NCI-H2196 treated with DMSO at 0.1 percent for 48 hours (cell line): ENCODE results near the gene GLMP.
A peak's percentile ranks its signal among the peaks of the same experiment; 100 is the strongest.
"Not testable (repeated sequence)": the region's sequence is repeated elsewhere in the genome, so short reads cannot be mapped to it uniquely, and the experiment has no call there.

Experiments used
- DNase-seq: peaks from one replicate; lab custom pipeline; 2025; ENCODE audit not compliant: unreplicated experiment; lab: John Stamatoyannopoulos, UW

Gene GLMP, protein sequence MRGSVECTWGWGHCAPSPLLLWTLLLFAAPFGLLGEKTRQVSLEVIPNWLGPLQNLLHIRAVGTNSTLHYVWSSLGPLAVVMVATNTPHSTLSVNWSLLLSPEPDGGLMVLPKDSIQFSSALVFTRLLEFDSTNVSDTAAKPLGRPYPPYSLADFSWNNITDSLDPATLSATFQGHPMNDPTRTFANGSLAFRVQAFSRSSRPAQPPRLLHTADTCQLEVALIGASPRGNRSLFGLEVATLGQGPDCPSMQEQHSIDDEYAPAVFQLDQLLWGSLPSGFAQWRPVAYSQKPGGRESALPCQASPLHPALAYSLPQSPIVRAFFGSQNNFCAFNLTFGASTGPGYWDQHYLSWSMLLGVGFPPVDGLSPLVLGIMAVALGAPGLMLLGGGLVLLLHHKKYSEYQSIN

GRCh38 chr1:156295391-156295947 lies at the start of gene GLMP:
GLMP (minus strand) TSS chr1:156295679; CDS start chr1:156295645, 34 bp downstream.
- DNase-seq = peak; percentile 11

DNA sequence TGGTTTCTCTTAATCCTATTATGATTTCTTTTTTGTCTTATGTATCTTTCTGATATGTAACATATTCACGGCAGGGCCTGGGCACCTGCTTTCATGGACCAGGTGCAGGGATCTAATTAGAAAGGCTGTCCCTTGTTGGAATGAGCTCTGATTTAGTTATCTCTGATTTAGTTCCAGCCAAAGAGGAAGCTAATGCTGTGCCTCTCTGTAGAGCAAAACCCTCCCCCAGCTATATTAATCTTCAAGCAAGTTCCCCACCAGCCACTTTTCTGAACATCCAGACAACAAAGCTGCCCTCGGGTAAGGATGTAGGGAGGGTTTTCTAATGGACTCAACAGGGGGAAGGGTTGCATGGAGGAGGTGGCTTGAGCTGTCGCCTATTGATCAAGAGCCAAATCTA lies 48.9 kb upstream of the GLMP start:
- no peak for DNase-seq

DNA sequence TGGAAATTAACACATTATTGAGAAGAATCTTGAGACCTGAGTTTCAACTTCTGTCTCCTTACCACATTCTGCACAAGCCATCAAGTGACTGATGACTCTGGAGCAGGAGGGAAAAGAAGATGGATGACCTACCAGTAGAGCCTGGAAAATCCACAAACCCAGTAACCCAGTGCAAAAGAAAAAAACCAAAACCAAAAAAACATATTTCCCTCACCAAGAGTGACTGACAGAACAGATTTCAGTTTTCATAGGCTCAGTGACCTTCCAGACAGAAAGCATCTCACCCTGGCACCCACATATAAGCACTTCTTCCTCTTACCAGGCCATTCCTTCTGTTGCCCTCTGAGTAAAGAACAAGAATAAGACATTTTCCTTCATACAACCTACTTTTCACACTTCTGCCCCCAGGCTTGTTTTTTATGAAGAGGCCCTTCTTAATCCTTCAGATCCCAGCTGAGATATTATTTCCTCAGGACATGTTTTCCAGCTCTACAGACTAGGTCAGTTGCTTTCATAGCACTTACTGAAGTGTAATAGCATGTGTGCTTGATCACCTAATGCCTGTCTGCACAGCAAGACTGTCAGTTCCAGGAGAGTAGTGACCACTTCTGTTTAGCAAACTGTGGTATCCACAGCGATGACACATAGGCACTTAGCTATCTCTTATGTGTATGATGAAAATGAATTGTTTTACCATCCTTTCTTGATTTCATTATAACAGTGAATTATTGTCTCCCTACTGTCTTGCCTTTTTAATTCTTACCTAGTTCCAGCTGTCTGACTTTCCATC lies 46.9 kb upstream of the GLMP start:
- DNase-seq = no peak

- peak; percentile 99 for DNase-seq
These were observed 42.9 kb upstream of the GLMP start, which contains the start of the genes CCT3 and TSACC for GRCh38 chr1:156338180-156338976. CCT3 (minus strand) TSS chr1:156338292; CDS start chr1:156338184, 108 bp downstream. TSACC (plus strand) TSS chr1:156338526; CDS start chr1:156339758, 1,232 bp downstream.

- DNase-seq = no peak
These were observed 42.4 kb upstream of the GLMP start for GRCh38 chr1:156337888-156338179.

DNA sequence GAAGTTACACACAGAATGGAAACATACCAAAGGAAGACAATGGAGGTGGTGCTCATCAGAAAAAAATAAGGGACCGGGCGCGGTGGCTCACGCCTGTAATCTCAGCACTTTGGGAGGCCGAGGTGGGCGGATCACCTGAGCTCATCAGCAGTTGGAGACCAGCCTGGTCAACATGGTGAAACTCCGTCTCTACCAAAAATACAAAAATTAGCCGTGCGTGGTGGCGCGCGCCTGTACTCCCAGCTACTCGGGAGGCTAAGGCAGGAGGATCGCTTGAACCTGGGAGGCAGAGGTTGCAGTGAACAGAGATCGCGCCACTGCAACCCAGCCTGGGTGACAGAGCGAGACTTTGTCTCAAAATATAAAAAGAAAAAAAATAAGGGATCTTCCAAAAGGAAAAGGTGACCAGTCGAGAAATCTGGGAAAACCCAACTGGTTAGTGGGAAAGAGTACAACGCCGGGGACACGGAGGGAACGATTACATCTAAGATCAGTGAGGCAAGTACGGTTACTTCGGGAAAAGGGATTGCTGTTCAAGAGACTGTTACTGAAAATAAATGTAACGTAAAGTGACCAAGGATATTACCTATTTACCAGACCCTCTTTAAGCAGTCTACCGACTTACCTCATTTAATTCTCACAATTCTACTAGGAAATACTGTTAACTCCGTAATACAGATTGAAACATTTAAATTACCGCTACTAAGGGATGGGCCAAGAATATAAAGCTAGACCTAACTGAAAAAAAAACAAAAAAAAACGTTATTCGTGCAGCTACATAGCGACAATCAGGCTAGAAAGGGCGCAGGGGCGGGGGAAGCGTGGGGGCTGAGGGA lies 41.8 kb upstream of the GLMP start:
- no peak for DNase-seq

DNA sequence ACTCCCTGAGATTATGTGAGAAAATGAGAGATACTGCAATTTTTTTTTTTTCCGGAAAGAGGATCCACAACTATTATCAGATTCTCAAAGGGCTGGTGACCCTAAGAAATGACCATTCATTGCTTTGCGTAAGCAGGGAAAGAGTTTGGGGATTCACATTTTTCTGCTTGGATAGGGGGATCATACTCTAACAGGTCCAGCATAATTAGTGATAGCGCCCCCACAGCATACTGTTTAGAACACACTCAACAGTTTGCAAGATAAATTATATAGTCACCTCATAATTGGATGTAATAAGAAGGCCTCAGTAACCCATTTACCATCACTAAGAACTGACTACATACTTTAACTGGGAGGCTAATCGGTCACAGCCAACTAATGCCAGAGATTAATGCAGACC lies 40.8 kb upstream of the GLMP start:
- DNase-seq = no peak

- not testable (repeated sequence) for DNase-seq
These were observed 27.7 kb upstream of the GLMP start for GRCh38 chr1:156323179-156323578.

- DNase-seq = no peak
These were observed 25.1 kb upstream of the GLMP start for GRCh38 chr1:156320560-156320959.

DNA sequence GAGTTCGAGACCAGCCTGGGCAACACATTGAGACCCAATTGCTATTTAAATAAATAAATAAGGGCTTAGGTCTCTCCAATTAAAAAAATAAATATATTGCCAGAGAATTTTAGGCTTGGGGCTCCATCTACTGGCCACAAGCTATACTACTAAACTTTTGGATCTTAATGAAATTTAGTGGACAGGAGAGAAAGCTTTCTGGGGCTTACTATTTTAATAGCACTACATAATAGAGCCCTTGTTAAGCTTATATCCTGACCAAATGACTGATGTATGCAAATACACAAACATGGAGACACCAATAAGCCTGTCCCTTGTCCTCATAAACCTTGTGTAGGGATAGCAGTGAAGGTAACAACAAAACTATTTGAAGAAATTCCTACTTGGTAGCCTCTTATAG lies 24.2 kb upstream of the GLMP start:
- peak; percentile 17 for DNase-seq

DNA sequence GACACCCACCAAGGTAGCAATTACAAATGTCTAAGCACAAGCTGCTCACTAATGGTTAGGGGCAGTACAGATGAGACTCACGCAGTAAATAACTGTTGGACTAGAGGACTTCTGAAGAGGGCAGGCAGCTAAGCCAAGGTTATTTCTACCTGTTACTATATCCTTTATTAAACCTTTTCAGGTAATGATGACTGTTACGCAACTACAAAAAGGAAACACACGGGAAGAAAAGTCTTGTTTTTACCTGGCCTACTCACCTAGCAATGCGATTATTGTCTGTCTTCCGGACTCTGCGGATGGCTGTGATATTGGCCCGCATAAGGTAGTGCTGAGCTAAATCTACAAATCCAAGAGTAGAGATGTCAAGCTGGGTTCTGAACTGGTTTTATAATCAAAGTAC lies 21.4 kb upstream of the GLMP start:
- DNase-seq = no peak

- no peak for DNase-seq
These were observed 15.5 kb upstream of the GLMP start for GRCh38 chr1:156310962-156311361.

- DNase-seq = no peak
These were observed 12.6 kb upstream of the GLMP start for GRCh38 chr1:156308078-156308477.

DNA sequence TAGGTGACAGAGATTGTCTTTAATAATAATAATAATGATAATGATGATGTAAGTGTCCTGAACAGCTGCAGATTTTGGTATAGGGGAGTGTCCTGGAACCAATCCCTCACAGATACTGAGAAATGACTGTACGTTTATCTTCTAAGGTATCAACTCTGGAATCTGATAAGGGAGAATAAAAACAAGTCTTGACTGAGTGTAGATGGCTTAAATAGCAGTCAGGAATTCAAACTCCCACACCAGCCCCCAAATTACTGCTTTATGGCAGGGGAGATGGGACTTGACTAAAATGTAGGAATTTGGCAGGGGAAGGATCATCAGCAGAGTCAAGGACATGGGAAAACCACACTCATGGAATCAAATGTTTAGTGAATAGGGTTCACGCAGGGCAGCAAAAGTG lies 9.7 kb upstream of the GLMP start:
- DNase-seq = no peak

DNA sequence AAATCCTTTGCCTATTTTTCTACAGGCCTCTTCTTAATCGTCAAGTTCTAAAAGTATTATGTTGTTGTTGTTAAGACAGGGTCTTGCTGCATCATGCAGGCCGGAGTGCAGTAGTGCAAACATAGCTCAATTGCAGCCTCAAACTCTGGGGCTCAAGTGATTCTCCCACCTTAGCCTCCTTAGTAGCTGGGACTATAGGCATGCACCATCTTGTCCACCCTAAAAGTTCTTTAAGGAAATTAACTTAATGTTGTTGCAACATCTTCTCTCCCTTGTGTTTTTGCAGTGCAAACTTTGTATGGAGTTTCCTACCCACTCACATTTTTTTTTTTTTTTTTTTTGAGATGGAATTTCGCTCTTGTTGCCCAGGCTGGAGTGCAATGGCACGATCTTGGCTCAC lies 7.8 kb upstream of the GLMP start:
- DNase-seq = no peak

DNA sequence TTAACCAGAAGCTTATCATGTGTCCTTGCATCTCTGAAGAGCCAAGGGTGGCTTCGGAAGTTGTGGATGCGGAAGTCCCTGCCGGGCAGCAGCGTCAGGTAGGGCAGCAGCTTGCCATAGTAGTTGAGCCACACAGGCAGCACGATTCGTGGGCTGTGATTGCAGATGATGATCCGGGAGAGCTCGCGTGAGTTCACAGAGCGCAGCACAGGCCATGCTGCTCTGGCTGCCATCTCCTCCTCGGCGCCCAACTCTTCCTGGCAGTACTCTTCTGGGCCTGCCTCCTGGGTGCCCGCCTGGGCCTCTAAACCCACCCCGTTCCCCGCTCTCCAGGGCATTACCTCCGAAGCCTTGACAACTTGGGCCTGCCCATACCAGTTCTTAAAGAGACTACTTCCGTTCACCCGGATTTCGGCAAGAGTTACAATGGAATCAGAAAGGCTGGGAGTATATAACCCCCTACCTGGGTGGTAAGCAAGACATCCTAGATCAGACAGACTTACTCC lies 3.4 kb upstream of the GLMP start, which contains the start of gene VHLL:
TSS of gene VHLL (minus strand) at position 456 of the 506 bp plus-strand sequence. CDS start at position 338, 118 bp downstream.
- DNase-seq = no peak

- no peak for DNase-seq
These were observed 1.6 kb downstream of the GLMP start for GRCh38 chr1:156293895-156294294.

DNA sequence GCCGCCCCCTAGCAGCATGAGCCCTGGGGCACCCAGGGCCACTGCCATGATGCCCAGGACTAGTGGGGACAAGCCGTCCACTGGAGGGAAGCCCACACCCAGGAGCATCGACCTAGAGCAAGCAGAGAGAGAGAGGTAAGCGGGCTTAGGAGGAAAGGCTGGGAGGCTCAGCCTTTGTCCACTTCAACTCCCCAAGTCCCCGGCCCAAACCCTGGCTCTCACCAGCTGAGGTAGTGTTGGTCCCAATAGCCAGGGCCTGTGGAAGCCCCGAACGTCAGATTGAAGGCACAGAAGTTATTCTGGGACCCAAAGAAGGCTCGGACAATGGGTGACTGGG lies 2.4 kb downstream of the GLMP start:
- DNase-seq = no peak

DNA sequence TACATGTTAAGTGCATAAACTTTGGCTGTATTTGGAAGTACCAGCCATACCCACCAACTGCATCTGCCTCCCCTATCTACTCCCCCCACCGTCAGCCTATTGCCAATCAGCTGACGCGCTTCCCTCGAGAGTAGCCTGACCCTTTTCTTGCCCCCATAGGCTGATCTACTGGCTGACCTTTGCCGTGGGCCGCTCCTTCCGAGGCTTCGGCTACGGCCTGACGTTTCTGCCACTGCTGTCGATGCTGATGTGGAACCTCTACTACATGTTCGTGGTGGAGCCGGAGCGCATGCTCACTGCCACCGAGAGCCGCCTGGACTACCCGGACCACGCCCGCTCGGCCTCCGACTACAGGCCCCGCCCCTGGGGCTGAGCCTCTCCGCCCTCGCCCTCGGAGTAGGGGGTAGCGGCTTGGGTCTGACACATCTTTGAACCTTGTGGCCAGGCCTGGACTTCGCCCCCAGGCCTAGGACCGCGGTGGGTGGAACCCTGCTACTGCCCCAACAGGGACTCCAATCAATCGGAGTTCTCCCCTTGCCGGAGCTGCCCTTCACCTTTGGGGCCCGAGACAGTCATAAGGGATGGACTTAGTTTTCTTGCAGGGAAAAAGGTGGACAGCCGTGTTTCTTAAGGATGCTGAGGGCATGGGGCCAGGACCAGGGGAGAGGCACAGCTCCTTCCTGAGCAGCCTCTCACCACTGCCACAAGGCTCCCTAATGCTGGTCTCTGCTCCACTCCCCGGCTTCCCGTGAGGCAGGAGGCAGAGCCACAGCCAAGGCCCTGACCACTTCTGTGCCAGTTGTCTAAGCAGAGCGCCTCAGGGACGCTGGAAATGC lies 4.0 kb downstream of the GLMP start:
- DNase-seq = peak; percentile 38
